Measurements from ENCODE around the gene KNSTRN.

- TF ChIP-seq ZNF274 (IDR thresholded peaks at IDR 0.05; ENCODE audit: low read length) (no peak), ZNF274 (tag by site-specific recombination; IDR thresholded peaks at IDR 0.05; ENCODE audit: borderline replicate concordance) (no peak), YY1 (tag by site-specific recombination; IDR thresholded peaks at IDR 0.05) (no peak), ZNF223 (tag by site-specific recombination; IDR thresholded peaks at IDR 0.05) (no peak), TCF7L2 (IDR thresholded peaks at IDR 0.05; ENCODE audit: borderline replicate concordance, low read depth, low read length) (no peak), TRIM28 (IDR thresholded peaks at IDR 0.05; ENCODE audit: borderline replicate concordance, low read length) (no peak), GLI2 (tag by site-specific recombination; IDR thresholded peaks at IDR 0.05; ENCODE audit: borderline replicate concordance, low read depth) (no peak), MEIS1 (CRISPR knock-in tag; IDR thresholded peaks at IDR 0.05; ENCODE audit: borderline replicate concordance) (no peak), CTCF (tag by site-specific recombination; IDR thresholded peaks at IDR 0.05) (no peak), ZNF585B (tag by site-specific recombination; IDR thresholded peaks at IDR 0.05) (no peak), PRDM10 (tag by site-specific recombination; IDR thresholded peaks at IDR 0.05) (no peak)
- TF ChIP-seq, protein P1, sequence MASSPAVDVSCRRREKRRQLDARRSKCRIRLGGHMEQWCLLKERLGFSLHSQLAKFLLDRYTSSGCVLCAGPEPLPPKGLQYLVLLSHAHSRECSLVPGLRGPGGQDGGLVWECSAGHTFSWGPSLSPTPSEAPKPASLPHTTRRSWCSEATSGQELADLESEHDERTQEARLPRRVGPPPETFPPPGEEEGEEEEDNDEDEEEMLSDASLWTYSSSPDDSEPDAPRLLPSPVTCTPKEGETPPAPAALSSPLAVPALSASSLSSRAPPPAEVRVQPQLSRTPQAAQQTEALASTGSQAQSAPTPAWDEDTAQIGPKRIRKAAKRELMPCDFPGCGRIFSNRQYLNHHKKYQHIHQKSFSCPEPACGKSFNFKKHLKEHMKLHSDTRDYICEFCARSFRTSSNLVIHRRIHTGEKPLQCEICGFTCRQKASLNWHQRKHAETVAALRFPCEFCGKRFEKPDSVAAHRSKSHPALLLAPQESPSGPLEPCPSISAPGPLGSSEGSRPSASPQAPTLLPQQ (tag by site-specific recombination; IDR thresholded peaks at IDR 0.05): no peak
These were observed 2.7 kb upstream of the KNSTRN start for GRCh38 chr15:40379853-40380252.
